IMR-90 (cell line): ENCODE results near the gene PRKAR1B. TPM values are rescaled to one million over a fixed set of nuclear protein-coding genes. Genes with fewer than 3 reads are reported as not detected.

Source experiments
- ATAC-seq: fragments of 200-7000 bp; cut with Tn5 transposase; 2 replicates; pipeline ENCODE4 v1.9.1; 2020; ENCODE audit warnings: low read depth, mild to moderate bottlenecking, moderate library complexity
- BruUV-seq: library from RNA; stranded (reverse); fragments of 400-500 nt; replicated peaks from 2 replicates; lab custom pipeline; 2021; lab: Mats Ljungman, UMichigan
- CTCF ChIA-PET: fragments of 300-600 bp; formaldehyde crosslinking; extraction: SDS; loops from one replicate; lab custom pipeline; 2021; ENCODE audit warnings: antibody characterized with exemption; lab: Yijun Ruan, JAX
- POLR2A ChIA-PET: fragments of 300-600 bp; sonication (Branson Sonifier 250); formaldehyde crosslinking; loops from one replicate; lab custom pipeline; 2022; ENCODE audit warnings: antibody characterized with exemption; ENCODE audit not compliant: unreplicated experiment; lab: Charles Lee
- DNase-seq: peaks from one replicate; pipeline ENCODE4 v3.0.0; 2013
- H2AFZ ChIP-seq: replicated peaks from 2 replicates; pipeline ENCODE3; 2013; ENCODE audit warnings: low read length, mild to moderate bottlenecking; ENCODE audit not compliant: poor library complexity
- H2AK5ac ChIP-seq: 2 replicates; pipeline ENCODE4 v1.6.1; 2013; ENCODE audit warnings: low read depth, low read length, inconsistent platforms
- H2AK9ac ChIP-seq: replicated peaks from 2 replicates; pipeline ENCODE3; 2013; ENCODE audit warnings: mild to moderate bottlenecking, low read depth, low read length, moderate library complexity; ENCODE audit not compliant: poor library complexity
- H2BK120ac ChIP-seq: 2 replicates; pipeline ENCODE4 v1.6.1; 2013; ENCODE audit warnings: low read depth, low read length, inconsistent platforms
- H2BK15ac ChIP-seq: 3 replicates; pipeline ENCODE4 v1.6.1; 2013; ENCODE audit warnings: low read depth, low read length, inconsistent platforms
- H2BK20ac ChIP-seq: 2 replicates; pipeline ENCODE4 v1.6.1; 2013; ENCODE audit warnings: low read depth, mild to moderate bottlenecking, inconsistent platforms, low read length, moderate library complexity
- H2BK5ac ChIP-seq: 2 replicates; pipeline ENCODE4 v1.6.1; 2013; ENCODE audit warnings: mild to moderate bottlenecking, low read depth, low read length, inconsistent platforms; ENCODE audit not compliant: poor library complexity, severe bottlenecking
- H3K14ac ChIP-seq: replicated peaks from 2 replicates; pipeline ENCODE4 v1.6.1; 2013; ENCODE audit warnings: low read depth, low read length, inconsistent platforms
- H3K18ac ChIP-seq: 2 replicates; pipeline ENCODE4 v1.6.1; 2013; ENCODE audit warnings: low read depth, low read length, control low read depth
- H3K23ac ChIP-seq: 2 replicates; pipeline ENCODE4 v1.6.1; 2013; ENCODE audit warnings: low read depth, low read length, inconsistent platforms
- H3K27ac ChIP-seq: 2 replicates; pipeline ENCODE4 v1.5.1; 2013; ENCODE audit warnings: mild to moderate bottlenecking, control low read depth, low read length; ENCODE audit not compliant: insufficient read depth
- H3K27me3 ChIP-seq: 2 replicates; pipeline ENCODE4 v1.6.1; 2013; ENCODE audit warnings: low read length; ENCODE audit not compliant: control insufficient read depth, insufficient read depth
- H3K36me3 ChIP-seq: 2 replicates; pipeline ENCODE4 v1.6.1; 2013; ENCODE audit warnings: low read length, mixed read lengths; ENCODE audit not compliant: control insufficient read depth, insufficient read depth
- H3K4ac ChIP-seq: 2 replicates; pipeline ENCODE4 v1.6.1; 2013; ENCODE audit warnings: low read depth, low read length, inconsistent platforms
- H3K4me1 ChIP-seq: 2 replicates; pipeline ENCODE4 v1.6.1; 2013; ENCODE audit warnings: low read length, mixed read lengths; ENCODE audit not compliant: control insufficient read depth, insufficient read depth
- H3K4me2 ChIP-seq: 2 replicates; pipeline ENCODE4 v1.6.1; 2013; ENCODE audit warnings: low read depth, mild to moderate bottlenecking, control low read depth, low read length, moderate library complexity
- H3K4me3 ChIP-seq: 2 replicates; pipeline ENCODE4 v1.5.1; 2013; ENCODE audit warnings: low read depth, mild to moderate bottlenecking, control low read depth, low read length, moderate library complexity; ENCODE audit not compliant: insufficient read depth
- H3K56ac ChIP-seq: 2 replicates; pipeline ENCODE4 v1.6.1; 2013; ENCODE audit warnings: low read length, inconsistent platforms; ENCODE audit not compliant: insufficient read depth; ENCODE audit errors: extremely low read depth
- H3K79me1 ChIP-seq, 2 experiments: 2 replicates each; pipeline ENCODE4 v1.6.1; 2013; ENCODE audit warnings: low read length in 2 of 2, inconsistent platforms in 1 of 2, low read depth in 1 of 2
- H3K9ac ChIP-seq: 2 replicates; pipeline ENCODE4 v1.6.1; 2013; ENCODE audit warnings: low read depth, low read length, control low read depth
- H3K9me1 ChIP-seq: 2 replicates; pipeline ENCODE4 v1.6.1; 2013; ENCODE audit warnings: low read length, inconsistent platforms; ENCODE audit not compliant: insufficient read depth
- H3K9me3 ChIP-seq: 2 replicates; pipeline ENCODE4 v1.6.1; 2013; ENCODE audit warnings: low read length; ENCODE audit not compliant: control insufficient read depth, insufficient read depth
- H4K20me1 ChIP-seq: 2 replicates; pipeline ENCODE4 v1.6.1; 2013; ENCODE audit warnings: low read length, inconsistent platforms; ENCODE audit not compliant: insufficient read depth
- H4K5ac ChIP-seq: 2 replicates; pipeline ENCODE4 v1.6.1; 2013; ENCODE audit warnings: mild to moderate bottlenecking, low read depth, low read length, control low read depth
- H4K8ac ChIP-seq, 2 experiments: 2 replicates each; pipeline ENCODE4 v1.6.1; 2013; ENCODE audit warnings: low read depth in 2 of 2, low read length in 2 of 2, control low read depth in 1 of 2, inconsistent platforms in 1 of 2
- H4K91ac ChIP-seq: 2 replicates; pipeline ENCODE4 v1.6.1; 2013; ENCODE audit warnings: low read depth, low read length, inconsistent platforms; ENCODE audit not compliant: insufficient read depth
- BHLHE40 ChIP-seq: fragments of 150-350 bp; IDR thresholded peaks from 2 replicates; pipeline ENCODE4 v1.6.1; 2016; ENCODE audit warnings: mild to moderate bottlenecking, low read depth, low read length
- CEBPB ChIP-seq: IDR thresholded peaks from 2 replicates; pipeline ENCODE4 v1.6.1; 2012; ENCODE audit warnings: low read depth, low read length, improper control_type of control experiment
- CHD1 ChIP-seq: IDR thresholded peaks from 2 replicates; pipeline ENCODE4 v1.6.1; 2012; ENCODE audit warnings: low read depth, low read length, improper control_type of control experiment
- FOS ChIP-seq: fragments of 150-350 bp; IDR thresholded peaks from 2 replicates; pipeline ENCODE4 v1.6.1; 2016; ENCODE audit warnings: low read depth, low read length
- MAFK ChIP-seq: IDR thresholded peaks from 2 replicates; pipeline ENCODE4 v1.6.1; 2012; ENCODE audit warnings: low read depth, low read length, improper control_type of control experiment
- MAZ ChIP-seq: IDR thresholded peaks from 2 replicates; pipeline ENCODE4 v1.6.1; 2012; ENCODE audit warnings: low read depth, mild to moderate bottlenecking, low read length, improper control_type of control experiment, moderate library complexity, borderline replicate concordance
- MXI1 ChIP-seq: IDR thresholded peaks from 2 replicates; pipeline ENCODE4 v1.6.1; 2012; ENCODE audit warnings: low read depth, mild to moderate bottlenecking, low read length, moderate library complexity, borderline replicate concordance
- NFE2L2 ChIP-seq: fragments of 150-350 bp; IDR thresholded peaks from 2 replicates; pipeline ENCODE4 v1.6.1; 2016; ENCODE audit warnings: low read depth, mild to moderate bottlenecking, low read length
- POLR2A ChIP-seq: IDR thresholded peaks from 2 replicates; pipeline ENCODE4 v1.6.1; 2012; ENCODE audit warnings: mild to moderate bottlenecking, low read depth, low read length
- RAD21 ChIP-seq: IDR thresholded peaks from 2 replicates; pipeline ENCODE4 v1.6.1; 2012; ENCODE audit warnings: low read length, improper control_type of control experiment
- RCOR1 ChIP-seq: IDR thresholded peaks from 2 replicates; pipeline ENCODE4 v1.6.1; 2012; ENCODE audit warnings: mild to moderate bottlenecking, low read length, improper control_type of control experiment; ENCODE audit not compliant: insufficient replicate concordance
- RFX5 ChIP-seq: IDR thresholded peaks from 2 replicates; pipeline ENCODE4 v1.8.0; 2012; ENCODE audit warnings: low read depth, mild to moderate bottlenecking, low read length, moderate library complexity
- SMC3 ChIP-seq: fragments of 150-350 bp; IDR thresholded peaks from 2 replicates; pipeline ENCODE4 v1.6.1; 2016; ENCODE audit warnings: low read depth, mild to moderate bottlenecking, antibody characterized with exemption, low read length, moderate library complexity
- WGBS, 2 experiments: methylation state at CpG; one replicate each; pipeline versions ENCODE4 v1.1.5 to v1.1.7; 2013; ENCODE audit warnings: missing lambda C conversion rate in 2 of 2; ENCODE audit not compliant: insufficient read length in 1 of 2; ENCODE audit errors: extremely low coverage in 2 of 2; 5-methylcytosine and 5-hydroxymethylcytosine counted together
- dilution Hi-C: fragments of 300-500 bp; cut with HindIII; formaldehyde crosslinking; loops from one replicate; pipeline ENCODE4 v1.14.3; 2018; ENCODE audit warnings: low sequenced_read_pairs; ENCODE audit not compliant: unreplicated experiment
- in situ Hi-C: fragments of 300-500 bp; cut with MboI; formaldehyde crosslinking; loops from 3 replicates; pipeline ENCODE4 v1.14.3; 2019; ENCODE audit warnings: low sequenced_read_pairs, inconsistent platforms, mixed read lengths
- intact Hi-C: fragments of 100-400 bp; cut with micrococcal nuclease; formaldehyde crosslinking; loops from 2 replicates; pipeline ENCODE4 v1.10.0; 2022
- polyA plus RNA-seq, 3 experiments: library from polyadenylated mRNA; depleted of rRNA; stranded (reverse); fragments of >200 nt; gene quantifications; 2 replicates each; pipeline ENCODE4 v1.2.3, GENCODE V29; 2012; ENCODE audit warnings: low replicate concordance in 1 of 3
- total RNA-seq: library from RNA; depleted of rRNA; stranded (reverse); fragments of >200 nt; gene quantifications from 2 replicates; pipeline ENCODE4 v1.2.3, GENCODE V29; 2012
- TF ChIP-seq, protein P1 (sequence below): fragments of 150-350 bp; IDR thresholded peaks from 2 replicates; pipeline ENCODE4 v1.6.1; 2016; ENCODE audit warnings: low read depth, mild to moderate bottlenecking, low read length, moderate library complexity, borderline replicate concordance
- TF ChIP-seq, protein P2 (sequence below): fragments of 150-350 bp; IDR thresholded peaks from 2 replicates; pipeline ENCODE4 v1.6.1; 2017; ENCODE audit warnings: mild to moderate bottlenecking, antibody characterized with exemption, low read length, low read depth
- TF ChIP-seq, protein P3 (sequence below): conservative IDR thresholded peaks from 2 replicates; pipeline ENCODE4 v1.5.1; 2012; ENCODE audit warnings: mild to moderate bottlenecking, low read depth, low read length, improper control_type of control experiment

PRKAR1B gene
- total and polyA plus RNA-seq, 2 of the 4 experiments (the other 2 are of a cell fraction): 15.2 to 20.2 TPM

DNA sequence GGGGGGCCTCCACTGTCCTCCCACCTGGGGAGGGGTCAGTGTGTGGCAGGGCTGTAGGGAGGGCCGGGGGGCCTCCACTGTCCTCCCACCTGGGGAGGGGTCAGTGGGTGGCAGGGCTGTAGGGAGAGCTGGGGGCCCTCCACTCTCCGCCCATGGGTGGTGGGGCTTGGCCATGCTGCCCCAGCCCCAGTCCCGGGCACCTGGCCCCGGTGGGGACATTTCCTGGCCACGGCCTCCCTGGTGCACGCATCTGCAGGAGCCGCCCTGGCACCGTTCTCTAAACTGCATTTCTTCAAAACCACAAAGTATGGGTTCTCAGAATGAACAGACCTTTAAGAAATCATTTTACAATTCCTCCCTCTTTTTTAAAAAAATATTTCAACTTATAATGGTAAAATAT lies 118.1 kb downstream of the PRKAR1B start:
- no peak overlapping the region for H4K91ac ChIP-seq
- no peaks in the 10 kb centered on the region for H3K79me1 ChIP-seq
- DNase-seq: no peak
- H3K4ac ChIP-seq: no peak overlapping the region
- no peaks in the 10 kb centered on the region for H3K9me1 ChIP-seq
- dilution Hi-C loops (no loop called here), in situ Hi-C loops (no loop called here), intact Hi-C loops (no loop called here)
- no peak overlapping the region for H3K4me2 ChIP-seq
- H2AFZ ChIP-seq: no peak overlapping the region
- no peak for ATAC-seq
- POLR2A ChIA-PET: no interaction called here
- no peak overlapping the region for H2BK20ac ChIP-seq
- H4K8ac ChIP-seq: no peak overlapping the region
- WGBS, 2 experiments: no CpG with 5 or more reads among the region's 8 CpGs
- H2BK5ac ChIP-seq: no peak overlapping the region
- H2AK9ac ChIP-seq: no peak overlapping the region
- H4K5ac ChIP-seq: no peak overlapping the region
- no peaks in the 10 kb centered on the region for H3K36me3 ChIP-seq
- H3K23ac ChIP-seq: no peak overlapping the region
- BruUV-seq: no TSS peak
- CTCF ChIA-PET: no interaction called here
- H3K18ac ChIP-seq: no peak overlapping the region
- no peak overlapping the region for H2AK5ac ChIP-seq
- TF ChIP-seq CHD1 (no peak), MXI1 (no peak), BHLHE40 (no peak), SMC3 (no peak), RCOR1 (no peak), CEBPB (no peak), RAD21 (no peak), FOS (no peak), NFE2L2 (no peak), MAFK (no peak), RFX5 (no peak), MAZ (no peak), POLR2A (no peak)
- TF ChIP-seq, protein P1, sequence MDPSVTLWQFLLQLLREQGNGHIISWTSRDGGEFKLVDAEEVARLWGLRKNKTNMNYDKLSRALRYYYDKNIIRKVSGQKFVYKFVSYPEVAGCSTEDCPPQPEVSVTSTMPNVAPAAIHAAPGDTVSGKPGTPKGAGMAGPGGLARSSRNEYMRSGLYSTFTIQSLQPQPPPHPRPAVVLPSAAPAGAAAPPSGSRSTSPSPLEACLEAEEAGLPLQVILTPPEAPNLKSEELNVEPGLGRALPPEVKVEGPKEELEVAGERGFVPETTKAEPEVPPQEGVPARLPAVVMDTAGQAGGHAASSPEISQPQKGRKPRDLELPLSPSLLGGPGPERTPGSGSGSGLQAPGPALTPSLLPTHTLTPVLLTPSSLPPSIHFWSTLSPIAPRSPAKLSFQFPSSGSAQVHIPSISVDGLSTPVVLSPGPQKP: no peak
- TF ChIP-seq, protein P2, sequence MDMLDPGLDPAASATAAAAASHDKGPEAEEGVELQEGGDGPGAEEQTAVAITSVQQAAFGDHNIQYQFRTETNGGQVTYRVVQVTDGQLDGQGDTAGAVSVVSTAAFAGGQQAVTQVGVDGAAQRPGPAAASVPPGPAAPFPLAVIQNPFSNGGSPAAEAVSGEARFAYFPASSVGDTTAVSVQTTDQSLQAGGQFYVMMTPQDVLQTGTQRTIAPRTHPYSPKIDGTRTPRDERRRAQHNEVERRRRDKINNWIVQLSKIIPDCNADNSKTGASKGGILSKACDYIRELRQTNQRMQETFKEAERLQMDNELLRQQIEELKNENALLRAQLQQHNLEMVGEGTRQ: no peak
- TF ChIP-seq, protein P3, sequence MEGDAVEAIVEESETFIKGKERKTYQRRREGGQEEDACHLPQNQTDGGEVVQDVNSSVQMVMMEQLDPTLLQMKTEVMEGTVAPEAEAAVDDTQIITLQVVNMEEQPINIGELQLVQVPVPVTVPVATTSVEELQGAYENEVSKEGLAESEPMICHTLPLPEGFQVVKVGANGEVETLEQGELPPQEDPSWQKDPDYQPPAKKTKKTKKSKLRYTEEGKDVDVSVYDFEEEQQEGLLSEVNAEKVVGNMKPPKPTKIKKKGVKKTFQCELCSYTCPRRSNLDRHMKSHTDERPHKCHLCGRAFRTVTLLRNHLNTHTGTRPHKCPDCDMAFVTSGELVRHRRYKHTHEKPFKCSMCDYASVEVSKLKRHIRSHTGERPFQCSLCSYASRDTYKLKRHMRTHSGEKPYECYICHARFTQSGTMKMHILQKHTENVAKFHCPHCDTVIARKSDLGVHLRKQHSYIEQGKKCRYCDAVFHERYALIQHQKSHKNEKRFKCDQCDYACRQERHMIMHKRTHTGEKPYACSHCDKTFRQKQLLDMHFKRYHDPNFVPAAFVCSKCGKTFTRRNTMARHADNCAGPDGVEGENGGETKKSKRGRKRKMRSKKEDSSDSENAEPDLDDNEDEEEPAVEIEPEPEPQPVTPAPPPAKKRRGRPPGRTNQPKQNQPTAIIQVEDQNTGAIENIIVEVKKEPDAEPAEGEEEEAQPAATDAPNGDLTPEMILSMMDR: no peak
- no peak overlapping the region for H3K27ac ChIP-seq
- no peaks in the 10 kb centered on the region; the same call in 1 of the 2 replicates for H3K27me3 ChIP-seq
- H3K9ac ChIP-seq: no peak overlapping the region
- no peaks in the 10 kb centered on the region for H4K20me1 ChIP-seq
- H3K4me1 ChIP-seq: 0 out of 2 replicates have a peak, but pooled peaks cover 3% of the 10 kb centered on the region
- H3K14ac ChIP-seq: no peak overlapping the region
- H3K56ac ChIP-seq: no peak overlapping the region
- H2BK120ac ChIP-seq: no peak overlapping the region
- no peak overlapping the region for H2BK15ac ChIP-seq
- no peaks in the 10 kb centered on the region for H3K9me3 ChIP-seq
- H3K4me3 ChIP-seq: no peak overlapping the region
